HepG2 (cell line): ENCODE measurements around the gene ZDHHC6. TPM values are rescaled to one million over a fixed set of nuclear protein-coding genes. Genes with fewer than 3 reads are reported as not detected.
A peak's percentile ranks its signal among the peaks of the same experiment; 100 is the strongest.

Experiments
- CEBPB ChIP-seq: IDR thresholded peaks from 2 replicates; pipeline ENCODE4 v1.6.1; 2011; ENCODE audit warnings: low read depth, low read length, improper control_type of control experiment, borderline replicate concordance
- FOSL2 ChIP-seq: sonication (generic); formaldehyde crosslinking; IDR thresholded peaks from 2 replicates; pipeline ENCODE4 v1.4.0; 2020; ENCODE audit warnings: missing genetic modification reagents
- GABPA ChIP-seq, 2 experiments: IDR thresholded peaks; 2 replicates each; pipeline ENCODE4 v1.6.1; 2011 to 2016; ENCODE audit warnings: low read depth in 2 of 2, low read length in 1 of 2, missing biosample characterization in 1 of 2, missing genetic modification characterization in 1 of 2
- HCFC1 ChIP-seq: fragments of 150-350 bp; IDR thresholded peaks from 2 replicates; pipeline ENCODE4 v1.6.1; 2014; ENCODE audit warnings: low read depth, low read length
- KDM2A ChIP-seq: sonication (generic); formaldehyde crosslinking; IDR thresholded peaks from 2 replicates; pipeline ENCODE4 v1.4.0; 2020; ENCODE audit warnings: low read depth, missing genetic modification reagents, borderline replicate concordance
- KMT2B ChIP-seq: IDR thresholded peaks from 2 replicates; pipeline ENCODE4 v1.6.1; 2016; ENCODE audit warnings: missing genetic modification reagents, missing compliant biosample characterization
- MED8 ChIP-seq: sonication (generic); formaldehyde crosslinking; IDR thresholded peaks from 2 replicates; pipeline ENCODE4 v1.8.1; 2023; ENCODE audit warnings: mild to moderate bottlenecking, missing genetic modification reagents; ENCODE audit not compliant: insufficient replicate concordance
- NFYB ChIP-seq: sonication (generic); formaldehyde crosslinking; IDR thresholded peaks from 2 replicates; pipeline ENCODE4 v1.4.0; 2020; ENCODE audit warnings: missing genetic modification reagents
- PBX3 ChIP-seq: sonication (generic); formaldehyde crosslinking; IDR thresholded peaks from 2 replicates; pipeline ENCODE4 v1.8.1; 2023; ENCODE audit warnings: missing genetic modification reagents, inconsistent platforms, borderline replicate concordance
- SMC3 ChIP-seq: IDR thresholded peaks from 2 replicates; pipeline ENCODE4 v1.6.1; 2011; ENCODE audit warnings: low read length, improper control_type of control experiment
- ZNF12 ChIP-seq: sonication (generic); formaldehyde crosslinking; IDR thresholded peaks from 2 replicates; pipeline ENCODE4 v1.5.0; 2020; ENCODE audit warnings: missing genetic modification reagents
- polyA plus RNA-seq, 8 experiments: library from polyadenylated mRNA; depleted of rRNA in 3 of 8; stranded (reverse) in 7 of 8; unstranded in 1 of 8; fragments of >200 nt; fragmentation: Illumina TruSeq in 4 of 8; extraction: Trizol in 4 of 8; gene quantifications; 2 replicates each; pipeline versions ENCODE4 v1.2.1 to v1.2.3, GENCODE V29; 2011 to 2016; ENCODE audit warnings: low read depth in 4 of 8, missing spikeins in 1 of 8, mixed read lengths in 1 of 8; ENCODE audit not compliant: insufficient read depth in 1 of 8
- total RNA-seq, 5 experiments: library from RNA; depleted of rRNA; stranded (reverse); fragments of >200 nt; fragmentation: Illumina TruSeq; extraction: Trizol; gene quantifications; 2 replicates each; pipeline ENCODE4 v1.2.3, GENCODE V29; 2016; ENCODE audit warnings: low read depth in 1 of 5
- TF ChIP-seq, protein P1 (sequence below): sonication (generic); formaldehyde crosslinking; IDR thresholded peaks from 2 replicates; pipeline ENCODE4 v1.5.1; 2020; ENCODE audit warnings: missing genetic modification reagents, mild to moderate bottlenecking, borderline replicate concordance
- TF ChIP-seq, protein P2 (sequence below): sonication (generic); formaldehyde crosslinking; conservative IDR thresholded peaks from 2 replicates; pipeline ENCODE4 v1.4.0; 2020; ENCODE audit warnings: missing genetic modification reagents
- TF ChIP-seq, protein P3 (sequence below): sonication (generic); formaldehyde crosslinking; IDR thresholded peaks from 2 replicates; pipeline ENCODE4 v1.9.0; 2021; ENCODE audit warnings: missing genetic modification reagents, mild to moderate bottlenecking, borderline replicate concordance
- TF ChIP-seq, protein P4 (sequence below): sonication (generic); formaldehyde crosslinking; IDR thresholded peaks from 2 replicates; pipeline ENCODE4 v1.8.0; 2022; ENCODE audit warnings: missing genetic modification reagents, mild to moderate bottlenecking, borderline replicate concordance
- TF ChIP-seq, protein P5 (sequence below): IDR thresholded peaks from 2 replicates; pipeline ENCODE4 v1.6.1; 2016; ENCODE audit warnings: low read depth
- TF ChIP-seq, protein P6 (sequence below): IDR thresholded peaks from 2 replicates; pipeline ENCODE4 v1.6.1; 2016; ENCODE audit warnings: missing compliant biosample characterization, missing genetic modification reagents, borderline replicate concordance

ZDHHC6 gene
- total and polyA plus RNA-seq, 2 of the 13 experiments (the other 11 are each of a cell fraction or from before 2014, with no cell fraction given): 20.9 to 49.4 TPM

- TF ChIP-seq, protein P1, sequence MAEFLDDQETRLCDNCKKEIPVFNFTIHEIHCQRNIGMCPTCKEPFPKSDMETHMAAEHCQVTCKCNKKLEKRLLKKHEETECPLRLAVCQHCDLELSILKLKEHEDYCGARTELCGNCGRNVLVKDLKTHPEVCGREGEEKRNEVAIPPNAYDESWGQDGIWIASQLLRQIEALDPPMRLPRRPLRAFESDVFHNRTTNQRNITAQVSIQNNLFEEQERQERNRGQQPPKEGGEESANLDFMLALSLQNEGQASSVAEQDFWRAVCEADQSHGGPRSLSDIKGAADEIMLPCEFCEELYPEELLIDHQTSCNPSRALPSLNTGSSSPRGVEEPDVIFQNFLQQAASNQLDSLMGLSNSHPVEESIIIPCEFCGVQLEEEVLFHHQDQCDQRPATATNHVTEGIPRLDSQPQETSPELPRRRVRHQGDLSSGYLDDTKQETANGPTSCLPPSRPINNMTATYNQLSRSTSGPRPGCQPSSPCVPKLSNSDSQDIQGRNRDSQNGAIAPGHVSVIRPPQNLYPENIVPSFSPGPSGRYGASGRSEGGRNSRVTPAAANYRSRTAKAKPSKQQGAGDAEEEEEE: no peak
- TF ChIP-seq FOSL2: peak; percentile 12; the same call in 1 of the 2 replicates
- TF ChIP-seq, protein P2, sequence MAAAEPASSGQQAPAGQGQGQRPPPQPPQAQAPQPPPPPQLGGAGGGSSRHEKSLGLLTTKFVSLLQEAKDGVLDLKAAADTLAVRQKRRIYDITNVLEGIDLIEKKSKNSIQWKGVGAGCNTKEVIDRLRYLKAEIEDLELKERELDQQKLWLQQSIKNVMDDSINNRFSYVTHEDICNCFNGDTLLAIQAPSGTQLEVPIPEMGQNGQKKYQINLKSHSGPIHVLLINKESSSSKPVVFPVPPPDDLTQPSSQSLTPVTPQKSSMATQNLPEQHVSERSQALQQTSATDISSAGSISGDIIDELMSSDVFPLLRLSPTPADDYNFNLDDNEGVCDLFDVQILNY (CRISPR knock-in tag): 0 out of 2 replicates have a peak, but pooled peaks have one; percentile 48
- TF ChIP-seq, protein P3, sequence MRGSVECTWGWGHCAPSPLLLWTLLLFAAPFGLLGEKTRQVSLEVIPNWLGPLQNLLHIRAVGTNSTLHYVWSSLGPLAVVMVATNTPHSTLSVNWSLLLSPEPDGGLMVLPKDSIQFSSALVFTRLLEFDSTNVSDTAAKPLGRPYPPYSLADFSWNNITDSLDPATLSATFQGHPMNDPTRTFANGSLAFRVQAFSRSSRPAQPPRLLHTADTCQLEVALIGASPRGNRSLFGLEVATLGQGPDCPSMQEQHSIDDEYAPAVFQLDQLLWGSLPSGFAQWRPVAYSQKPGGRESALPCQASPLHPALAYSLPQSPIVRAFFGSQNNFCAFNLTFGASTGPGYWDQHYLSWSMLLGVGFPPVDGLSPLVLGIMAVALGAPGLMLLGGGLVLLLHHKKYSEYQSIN (CRISPR knock-in tag): 0 out of 2 replicates have a peak, but pooled peaks have one; percentile 23
- TF ChIP-seq SMC3: no peak
- TF ChIP-seq, protein P4, sequence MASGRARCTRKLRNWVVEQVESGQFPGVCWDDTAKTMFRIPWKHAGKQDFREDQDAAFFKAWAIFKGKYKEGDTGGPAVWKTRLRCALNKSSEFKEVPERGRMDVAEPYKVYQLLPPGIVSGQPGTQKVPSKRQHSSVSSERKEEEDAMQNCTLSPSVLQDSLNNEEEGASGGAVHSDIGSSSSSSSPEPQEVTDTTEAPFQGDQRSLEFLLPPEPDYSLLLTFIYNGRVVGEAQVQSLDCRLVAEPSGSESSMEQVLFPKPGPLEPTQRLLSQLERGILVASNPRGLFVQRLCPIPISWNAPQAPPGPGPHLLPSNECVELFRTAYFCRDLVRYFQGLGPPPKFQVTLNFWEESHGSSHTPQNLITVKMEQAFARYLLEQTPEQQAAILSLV (CRISPR knock-in tag): 0 out of 2 replicates have a peak, but pooled peaks have one; percentile 13
- TF ChIP-seq, protein P5, sequence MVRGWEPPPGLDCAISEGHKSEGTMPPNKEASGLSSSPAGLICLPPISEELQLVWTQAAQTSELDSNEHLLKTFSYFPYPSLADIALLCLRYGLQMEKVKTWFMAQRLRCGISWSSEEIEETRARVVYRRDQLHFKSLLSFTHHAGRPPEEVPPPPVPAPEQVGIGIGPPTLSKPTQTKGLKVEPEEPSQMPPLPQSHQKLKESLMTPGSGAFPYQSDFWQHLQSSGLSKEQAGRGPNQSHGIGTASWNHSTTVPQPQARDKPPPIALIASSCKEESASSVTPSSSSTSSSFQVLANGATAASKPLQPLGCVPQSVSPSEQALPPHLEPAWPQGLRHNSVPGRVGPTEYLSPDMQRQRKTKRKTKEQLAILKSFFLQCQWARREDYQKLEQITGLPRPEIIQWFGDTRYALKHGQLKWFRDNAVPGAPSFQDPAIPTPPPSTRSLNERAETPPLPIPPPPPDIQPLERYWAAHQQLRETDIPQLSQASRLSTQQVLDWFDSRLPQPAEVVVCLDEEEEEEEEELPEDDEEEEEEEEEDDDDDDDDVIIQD (CRISPR knock-in tag): no peak
- peak; percentile 71 for TF ChIP-seq KMT2B (CRISPR knock-in tag)
- no peak for TF ChIP-seq NFYB (CRISPR knock-in tag)
- no peak; the same call in 1 of the 2 replicates for TF ChIP-seq HCFC1
- TF ChIP-seq CEBPB: no peak
- TF ChIP-seq, protein P6, sequence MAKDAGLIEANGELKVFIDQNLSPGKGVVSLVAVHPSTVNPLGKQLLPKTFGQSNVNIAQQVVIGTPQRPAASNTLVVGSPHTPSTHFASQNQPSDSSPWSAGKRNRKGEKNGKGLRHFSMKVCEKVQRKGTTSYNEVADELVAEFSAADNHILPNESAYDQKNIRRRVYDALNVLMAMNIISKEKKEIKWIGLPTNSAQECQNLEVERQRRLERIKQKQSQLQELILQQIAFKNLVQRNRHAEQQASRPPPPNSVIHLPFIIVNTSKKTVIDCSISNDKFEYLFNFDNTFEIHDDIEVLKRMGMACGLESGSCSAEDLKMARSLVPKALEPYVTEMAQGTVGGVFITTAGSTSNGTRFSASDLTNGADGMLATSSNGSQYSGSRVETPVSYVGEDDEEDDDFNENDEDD (CRISPR knock-in tag): peak; percentile 67
- TF ChIP-seq MED8 (CRISPR knock-in tag): no peak
- peak; percentile 41 for TF ChIP-seq KDM2A (CRISPR knock-in tag)
- TF ChIP-seq PBX3 (CRISPR knock-in tag): no peak
- no peak for TF ChIP-seq ZNF12
- peak; percentile 82 for TF ChIP-seq GABPA (IDR thresholded peaks at IDR 0.05; ENCODE audit: low read depth, low read length)
- TF ChIP-seq GABPA (CRISPR knock-in tag; IDR thresholded peaks at IDR 0.05; ENCODE audit: low read depth): peak; percentile 96
Measured at GRCh38 chr10:112446855-112447619, at the start of gene ZDHHC6, which contains the start of gene VTI1A (continued).
